ENCODE measurements around the gene GNB1L.

The GNB1L gene

GRCh38 chr22:19850763-19851109 is 3.9 kb downstream of the GNB1L start:
- TF ChIP-seq CTCF (IDR thresholded peaks at IDR 0.05) = no peak

GRCh38 chr22:19849835-19850762 is 4.6 kb downstream of the GNB1L start:
- no peak for TF ChIP-seq CTCF (IDR thresholded peaks at IDR 0.05)

GRCh38 chr22:19848298-19849224 is 6.1 kb downstream of the GNB1L start:
- TF ChIP-seq CTCF (IDR thresholded peaks at IDR 0.05) = no peak

- no peak for TF ChIP-seq CTCF (IDR thresholded peaks at IDR 0.05)
These were observed 7.4 kb downstream of the GNB1L start for GRCh38 chr22:19847345-19847632.

GRCh38 chr22:19846620-19847344 is 7.9 kb downstream of the GNB1L start:
- no peak for TF ChIP-seq CTCF (IDR thresholded peaks at IDR 0.05)

- no peak for TF ChIP-seq CTCF (IDR thresholded peaks at IDR 0.05)
These were observed 9.5 kb downstream of the GNB1L start for GRCh38 chr22:19845054-19845722.
